Colonic mucosa (tissue), 4 donors: ENCODE measurements around the gene NOD1. TPM values are rescaled to one million over a fixed set of nuclear protein-coding genes. Genes with fewer than 3 reads are reported as not detected.

Source experiments
- DNase-seq: peaks from one replicate; pipeline ENCODE4 v3.0.0-alpha.2; 2020
- H3K27ac ChIP-seq: fragments of 200-600 bp; one replicate; pipeline ENCODE4 v1.8.0; 2021
- H3K27me3 ChIP-seq: fragments of 200-600 bp; one replicate; pipeline ENCODE4 v1.8.0; 2021
- H3K36me3 ChIP-seq: fragments of 200-600 bp; one replicate; pipeline ENCODE4 v1.8.0; 2021
- H3K4me1 ChIP-seq: fragments of 200-600 bp; one replicate; pipeline ENCODE4 v1.8.0; 2021; ENCODE audit warnings: mild to moderate bottlenecking
- H3K4me3 ChIP-seq: fragments of 200-600 bp; one replicate; pipeline ENCODE4 v1.8.0; 2021
- H3K9ac ChIP-seq, 2 donors: one replicate each; pipeline ENCODE4 v1.7.0; 2013; ENCODE audit warnings: control low read depth in 2 of 2, low read depth in 2 of 2, low read length in 2 of 2
- H3K9me3 ChIP-seq: fragments of 200-600 bp; one replicate; pipeline ENCODE4 v1.8.0; 2021
- CTCF ChIP-seq: fragments of 200-600 bp; IDR thresholded peaks from one replicate; pipeline ENCODE4 v1.8.0; 2022; ENCODE audit warnings: antibody characterized with exemption, mild to moderate bottlenecking
- intact Hi-C: fragments of 100-400 bp; cut with DNase I; formaldehyde crosslinking; loops from one replicate; pipeline ENCODE4 v1.14.1; 2022
- total RNA-seq, 2 donors: library from RNA; stranded (reverse); fragmentation: NEBNext Ultra II Directional in 1 of 2; extraction: Animal tissue kit (Norgen Biotek cat#: 25700) in 1 of 2; gene quantifications; one replicate each; pipeline ENCODE4 v1.2.1, GENCODE V29; 2021
- donor health status: healthy.
- donor health status: DM: no; HTN: no; CAD: no.
- donor health status: DM: no; HTN: no; CAD: no.

The NOD1 gene
- total RNA-seq, 2 donors from 2014 or later, result 9.5 to 14.0 TPM

- H3K9ac ChIP-seq, result no peak overlapping the region
- H3K4me3 ChIP-seq, result no peak overlapping the region
- no peaks in the 10 kb centered on the region for H3K36me3 ChIP-seq
Observed at GRCh38 chr7:30436518-30436917, 42.1 kb downstream of the NOD1 start.

GRCh38 chr7:30436046-30436445 lies 42.5 kb downstream of the NOD1 start:
- Histone ChIP-seq H3K9ac (no peak overlapping the region), H3K4me1 (no peaks in the 10 kb centered on the region), H3K27me3 (no peaks in the 10 kb centered on the region), H3K36me3 (no peaks in the 10 kb centered on the region), H3K27ac (no peak overlapping the region), H3K9me3 (no peaks in the 10 kb centered on the region), H3K4me3 (no peak overlapping the region)
- no peak for DNase-seq
- no peak for TF ChIP-seq CTCF
- intact Hi-C loops, result no loop called here

More at GRCh38 chr7:30436518-30436917, 42.1 kb downstream of the NOD1 start:
- no peak for DNase-seq
- Histone ChIP-seq H3K9me3 (no peaks in the 10 kb centered on the region), H3K4me1 (no peaks in the 10 kb centered on the region), H3K27me3 (no peaks in the 10 kb centered on the region), H3K27ac (no peak overlapping the region)
- intact Hi-C loops, result no loop called here
- no peak for TF ChIP-seq CTCF

DNA sequence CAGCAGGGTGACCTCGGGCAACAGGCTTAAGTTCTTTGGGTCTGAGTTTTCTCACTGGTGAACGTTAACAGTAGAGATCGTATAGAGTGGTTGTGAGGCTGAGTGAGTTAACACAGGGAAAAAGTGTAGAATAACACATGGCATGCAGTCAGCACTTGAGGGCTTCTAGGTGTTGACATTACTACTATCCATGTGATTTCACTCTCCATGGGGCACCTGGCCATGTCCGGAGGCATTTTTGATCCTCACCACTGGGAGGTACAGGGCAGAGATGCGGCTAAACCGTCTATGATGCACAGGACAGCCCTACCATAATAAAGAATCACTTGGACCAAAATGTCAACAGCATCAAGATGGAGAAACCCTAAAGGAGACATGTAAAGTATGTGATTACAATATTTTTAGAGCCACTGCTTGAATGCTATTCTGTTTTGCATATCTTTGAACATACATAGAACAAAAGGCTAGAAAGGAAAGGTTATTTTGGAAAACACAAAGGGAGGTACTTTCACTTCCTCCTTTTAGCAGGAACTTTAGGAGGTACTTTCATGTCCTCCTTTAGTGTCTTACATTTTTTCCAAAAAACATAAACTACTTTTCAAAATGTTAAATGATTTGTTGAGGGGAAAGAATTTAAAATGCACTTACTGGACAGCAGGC lies 44.3 kb downstream of the NOD1 start:
- H3K27me3 ChIP-seq, result no peaks in the 10 kb centered on the region
- TF ChIP-seq CTCF, result no peak
- no peak overlapping the region for H3K9ac ChIP-seq
- H3K27ac ChIP-seq, result no peak overlapping the region
- no peaks in the 10 kb centered on the region for H3K36me3 ChIP-seq
- no peak for DNase-seq
- no peak overlapping the region for H3K4me3 ChIP-seq
- H3K4me1 ChIP-seq, result peaks cover 12% of the 10 kb centered on the region
- H3K9me3 ChIP-seq, result no peaks in the 10 kb centered on the region
- intact Hi-C loops, result no loop called here

GRCh38 chr7:30433506-30433905 lies 45.1 kb downstream of the NOD1 start:
- H3K9me3 ChIP-seq, result no peaks in the 10 kb centered on the region
- H3K4me1 ChIP-seq, result peaks cover 18% of the 10 kb centered on the region
- H3K9ac ChIP-seq, result peak overlapping the region in 1 of 2 donors; percentile 28
- H3K27me3 ChIP-seq, result no peaks in the 10 kb centered on the region
- no peak overlapping the region for H3K4me3 ChIP-seq
- H3K36me3 ChIP-seq, result no peaks in the 10 kb centered on the region
- no peak overlapping the region for H3K27ac ChIP-seq
- intact Hi-C loops, result no loop called here
- no peak for TF ChIP-seq CTCF
- no peak for DNase-seq

- intact Hi-C loops, result no loop called here
- Histone ChIP-seq H3K9ac (no peak overlapping the region), H3K4me1 (peaks cover 18% of the 10 kb centered on the region), H3K36me3 (no peaks in the 10 kb centered on the region), H3K27ac (no peak overlapping the region), H3K9me3 (no peaks in the 10 kb centered on the region), H3K4me3 (no peak overlapping the region), H3K27me3 (no peaks in the 10 kb centered on the region)
- peak; percentile 43 for DNase-seq
- no peak for TF ChIP-seq CTCF
Observed at GRCh38 chr7:30433082-30433481, 45.5 kb downstream of the NOD1 start.
